HG03066 (cell line): ENCODE results near the gene KIAA0232.
"Not testable (repeated sequence)": the region's sequence is repeated elsewhere in the genome, so short reads cannot be mapped to it uniquely, and the experiment has no call there.

Experiments used
- ATAC-seq: cut with Tn5 transposase; IDR thresholded peaks from one replicate; pipeline ENCODE4 v1.9.1; 2021; ENCODE audit warnings: low read depth; ENCODE audit not compliant: unreplicated experiment

The KIAA0232 gene

GRCh38 chr4:6803246-6803645 is 20.7 kb downstream of the KIAA0232 start:
- ATAC-seq: no peak

GRCh38 chr4:6804082-6804752 is 21.7 kb downstream of the KIAA0232 start:
- ATAC-seq: no peak

GRCh38 chr4:6806924-6807626 is 24.5 kb downstream of the KIAA0232 start:
- no peak for ATAC-seq

- ATAC-seq: no peak
Observed at GRCh38 chr4:6808259-6808658, 25.7 kb downstream of the KIAA0232 start.

- ATAC-seq: no peak
Observed at GRCh38 chr4:6811165-6811564, 28.6 kb downstream of the KIAA0232 start.

GRCh38 chr4:6812766-6813165 is 30.2 kb downstream of the KIAA0232 start:
- no peak for ATAC-seq

GRCh38 chr4:6813725-6814124 is 31.2 kb downstream of the KIAA0232 start:
- ATAC-seq: no peak

- no peak for ATAC-seq
Observed at GRCh38 chr4:6815029-6815836, 32.7 kb downstream of the KIAA0232 start.

- no peak for ATAC-seq
Observed at GRCh38 chr4:6819295-6819694, 36.8 kb downstream of the KIAA0232 start.

GRCh38 chr4:6820695-6821094 is 38.2 kb downstream of the KIAA0232 start:
- no peak for ATAC-seq

GRCh38 chr4:6824071-6824470 is 41.5 kb downstream of the KIAA0232 start:
- ATAC-seq: no peak

- no peak for ATAC-seq
Observed at GRCh38 chr4:6824772-6825402, 42.4 kb downstream of the KIAA0232 start.

- ATAC-seq: no peak
Observed at GRCh38 chr4:6825403-6825802, 42.9 kb downstream of the KIAA0232 start.

- no peak for ATAC-seq
Observed at GRCh38 chr4:6826781-6827508, 44.4 kb downstream of the KIAA0232 start.

GRCh38 chr4:6829086-6829485 is 46.6 kb downstream of the KIAA0232 start:
- no peak for ATAC-seq

- no peak for ATAC-seq
Observed at GRCh38 chr4:6834867-6835266, 52.3 kb downstream of the KIAA0232 start.

- not testable (repeated sequence) for ATAC-seq
Observed at GRCh38 chr4:6835616-6836015, 53.1 kb downstream of the KIAA0232 start.

GRCh38 chr4:6837106-6837505 is 54.6 kb downstream of the KIAA0232 start:
- not testable (repeated sequence) for ATAC-seq

- ATAC-seq: no peak
Observed at GRCh38 chr4:6839579-6839978, 57.1 kb downstream of the KIAA0232 start.
